K562 (cell line): ENCODE measurements around the gene RASGRP2. TPM values are rescaled to one million over a fixed set of nuclear protein-coding genes. Genes with fewer than 3 reads are reported as not detected.

Source experiments
- ATAC-seq: fragments of 200-7000 bp; cut with Tn5 transposase; 3 replicates; pipeline ENCODE4 v1.9.1; 2020; ENCODE audit warnings: moderate library complexity
- BruUV-seq: library from RNA; stranded (reverse); fragments of 400-500 nt; replicated peaks from 2 replicates; lab custom pipeline; 2021; lab: Mats Ljungman, UMichigan
- CTCF ChIA-PET: fragments of 300-600 bp; formaldehyde crosslinking; extraction: SDS; loops from one replicate; lab custom pipeline; 2021; ENCODE audit warnings: low intra/inter-chr PET ratio; lab: Yijun Ruan, JAX
- POLR2A ChIA-PET: fragments of 300-600, 350-650 bp; sonication (Branson Sonifier 250); formaldehyde crosslinking; extraction: SDS; loops from one replicate; lab custom pipeline; 2021; ENCODE audit warnings: antibody characterized with exemption, inconsistent platforms; lab: Yijun Ruan, JAX
- DNase-seq, 4 experiments: peaks; one replicate each; pipeline versions ENCODE4 v3.0.0 to v3.0.0-alpha.2; 2011 to 2018; ENCODE audit warnings: low spot score in 3 of 4, mixed read lengths in 3 of 4; ENCODE audit errors: extremely low read depth in 1 of 4
- FAIRE-seq: peaks from 2 replicates; lab custom pipeline; 2011; peaks lifted over from hg19 to GRCh38; lab: Jason Lieb, UNC
- H2AFZ ChIP-seq: 2 replicates; pipeline ENCODE4 v1.6.0; 2011; ENCODE audit warnings: low read depth, low read length, control low read depth, inconsistent platforms
- H3K27ac ChIP-seq: fragments of 200-600 bp; 3 replicates; pipeline ENCODE4 v1.8.0; 2011; ENCODE audit warnings: low read depth, mild to moderate bottlenecking, control low read depth, inconsistent platforms, low read length, moderate library complexity, mixed read lengths; ENCODE audit errors: extremely low read depth
- H3K27me3 ChIP-seq, 2 experiments: fragments of 300-600 bp in 1 of 2; 2 replicates in 1 of 2; 3 replicates in 1 of 2; pipeline versions ENCODE4 v1.6.0 to v1.8.0; 2011; ENCODE audit warnings: inconsistent platforms in 2 of 2, low read length in 2 of 2, mild to moderate bottlenecking in 1 of 2, mixed read lengths in 1 of 2, moderate library complexity in 1 of 2; ENCODE audit not compliant: control insufficient read depth in 2 of 2, insufficient read depth in 2 of 2
- H3K36me3 ChIP-seq: fragments of 300-600 bp; 3 replicates; pipeline ENCODE4 v1.8.0; 2011; ENCODE audit warnings: mild to moderate bottlenecking, low read length, inconsistent platforms; ENCODE audit not compliant: control insufficient read depth, insufficient read depth
- H3K4me1 ChIP-seq, 2 experiments: fragments of 200-600 bp in 1 of 2; replicated peaks in 1 of 2; 2 replicates in 1 of 2; 3 replicates in 1 of 2; pipeline versions ENCODE4 v1.5.1 to v1.8.0; 2011; ENCODE audit warnings: inconsistent platforms in 2 of 2, low read length in 2 of 2, mild to moderate bottlenecking in 1 of 2, mixed read lengths in 1 of 2, moderate library complexity in 1 of 2; ENCODE audit not compliant: control insufficient read depth in 2 of 2, insufficient read depth in 2 of 2
- H3K4me2 ChIP-seq: 2 replicates; pipeline ENCODE4 v1.6.1; 2011; ENCODE audit warnings: low read length, control low read depth, inconsistent platforms, mixed read lengths; ENCODE audit not compliant: insufficient read depth
- H3K4me3 ChIP-seq: fragments of 200-600 bp; sonication (generic), shearing (Covaris generic); 2 replicates; pipeline ENCODE4 v1.5.1; 2016; ENCODE audit warnings: control low read depth, inconsistent platforms
- H3K79me2 ChIP-seq: fragments of 200-600 bp; 3 replicates; pipeline ENCODE4 v1.8.0; 2011; ENCODE audit warnings: low read length, inconsistent platforms; ENCODE audit not compliant: control insufficient read depth, insufficient read depth
- H3K9ac ChIP-seq, 2 experiments: 2 replicates each; pipeline versions ENCODE4 v1.6.0 to v1.6.1; 2011; ENCODE audit warnings: low read depth in 2 of 2, low read length in 2 of 2, control low read depth in 1 of 2, inconsistent platforms in 1 of 2, mild to moderate bottlenecking in 1 of 2, mixed read lengths in 1 of 2; ENCODE audit not compliant: insufficient read depth in 1 of 2
- H3K9me1 ChIP-seq: one replicate; pipeline ENCODE4 v1.6.0; 2011; ENCODE audit warnings: inconsistent platforms, mild to moderate bottlenecking, low read length, moderate library complexity; ENCODE audit not compliant: control insufficient read depth, insufficient read depth
- H3K9me3 ChIP-seq: replicated peaks from 2 replicates; pipeline ENCODE4 v1.5.1; 2011; ENCODE audit warnings: low read depth, low read length, inconsistent platforms; ENCODE audit not compliant: control insufficient read depth, insufficient read depth
- H4K20me1 ChIP-seq: replicated peaks from 2 replicates; pipeline ENCODE4 v1.6.1; 2011; ENCODE audit warnings: low read length, inconsistent platforms, mixed read lengths; ENCODE audit not compliant: control insufficient read depth, insufficient read depth
- DMBX1 ChIP-seq: fragments of 250-450 bp; sonication (Bioruptor Pico); IDR thresholded peaks from 2 replicates; pipeline ENCODE4 v1.8.0; 2022; ENCODE audit warnings: inconsistent platforms, mild to moderate bottlenecking, moderate library complexity, borderline replicate concordance
- JUNB ChIP-seq: fragments of 450-650 bp; formaldehyde crosslinking; conservative IDR thresholded peaks from 2 replicates; pipeline ENCODE4 v1.4.0; 2020; ENCODE audit warnings: mild to moderate bottlenecking
- MAFG ChIP-seq: fragments of 450-650 bp; conservative IDR thresholded peaks from 2 replicates; pipeline ENCODE4 v1.6.1; 2016; ENCODE audit warnings: missing genetic modification characterization, missing compliant biosample characterization
- RBM39 ChIP-seq: fragments of 200-400 bp; formaldehyde crosslinking; optimal IDR thresholded peaks from 2 replicates; pipeline ENCODE3; 2018; ENCODE audit warnings: low read depth, low read length
- RHOXF2B ChIP-seq: fragments of 250-450 bp; sonication (Bioruptor Pico); conservative IDR thresholded peaks from 2 replicates; pipeline ENCODE4 v1.5.1; 2021
- WGBS: fragments of 100-300 bp; shearing (Covaris generic); methylation state at CpG from one replicate; pipeline ENCODE4 v1.1.6; 2016; ENCODE audit warnings: low coverage, mixed read lengths; ENCODE audit not compliant: insufficient coverage; ENCODE audit errors: missing lambda C conversion rate; 5-methylcytosine and 5-hydroxymethylcytosine counted together
- in situ Hi-C: fragments of 300-500 bp; cut with MboI; formaldehyde crosslinking; loops from 4 replicates; pipeline ENCODE4 v1.15.0; 2018; ENCODE audit warnings: inconsistent platforms, mixed read lengths
- intact Hi-C: fragments of 100-400 bp; cut with micrococcal nuclease; formaldehyde crosslinking; loops from 2 replicates; pipeline ENCODE4 v1.14.2; 2022
- polyA plus RNA-seq, 8 experiments: library from polyadenylated mRNA; depleted of rRNA in 4 of 8; stranded (reverse) in 5 of 8; unstranded in 3 of 8; fragments of >200 nt; fragmentation: Nextera tagmentation in 2 of 8; fragmentation: Illumina TruSeq in 1 of 8; extraction: Ambion mirVana in 2 of 8; extraction: Trizol in 1 of 8; gene quantifications; 2 replicates each; pipeline versions ENCODE4 v1.2.1 to v1.2.3, GENCODE V29; 2011 to 2014; ENCODE audit warnings: inconsistent platforms in 1 of 8, missing spikeins in 1 of 8
- total RNA-seq, 7 experiments: library from RNA; depleted of rRNA in 6 of 7; stranded (reverse); fragments of >200 nt in 6 of 7; fragmentation: Illumina TruSeq in 2 of 7; extraction: Trizol in 2 of 7; gene quantifications; 2 replicates each; pipeline versions ENCODE4 v1.2.1 to v1.2.3, GENCODE V29; 2011 to 2021; ENCODE audit warnings: low replicate concordance in 1 of 7
- TF ChIP-seq, protein P1 (sequence below): fragments of 450-650 bp; formaldehyde crosslinking; IDR thresholded peaks from 2 replicates; pipeline ENCODE4 v1.4.0; 2020; ENCODE audit warnings: mild to moderate bottlenecking, moderate library complexity

Gene RASGRP2
- total and polyA plus RNA-seq, 9 of the 15 experiments (the other 6 are each of a cell fraction or from before 2014, with no cell fraction given), result 0.87 to 22.7 (median 5.5) TPM

DNA sequence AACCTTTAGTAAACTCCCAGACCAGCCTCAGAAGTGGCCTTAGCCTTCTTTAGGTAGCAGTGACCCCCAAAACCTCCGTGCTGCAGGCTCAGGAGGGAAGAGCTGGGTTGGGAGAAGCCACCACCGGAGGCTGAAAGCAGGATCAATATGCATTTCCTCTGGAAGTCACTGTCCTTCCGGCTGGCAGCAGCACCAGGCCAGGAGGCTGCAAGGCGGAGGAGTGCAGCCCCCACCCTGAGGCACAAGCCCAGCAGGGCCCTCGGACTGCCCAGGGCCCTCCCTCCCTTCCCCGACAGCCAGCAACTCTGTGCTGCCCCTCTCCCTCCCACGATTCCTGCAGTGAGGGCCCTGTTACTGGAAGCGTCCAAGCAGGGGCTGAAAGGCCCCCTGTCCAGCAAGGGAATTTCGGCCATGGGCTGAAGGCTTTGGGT lies 17.7 kb downstream of the RASGRP2 start:
- no peak overlapping the region for H2AFZ ChIP-seq
- ChIA-PET CTCF (no interaction called here), POLR2A (interaction anchor here (0.6 to 1.5 kb wide), 2 partner anchors 13 to 85 kb away, joined by 3 read pairs; no protein-coding TSS in a partner anchor)
- ATAC-seq (no peak), DNase-seq (no peak), FAIRE-seq (no peak)
- in situ Hi-C loops (no loop called here), intact Hi-C loops (loop anchor here (10.0 kb wide), 1 partner anchor 71 kb away; no protein-coding TSS in a partner anchor)
- no peaks in the 10 kb centered on the region for H3K79me2 ChIP-seq
- peaks cover 0 to 4% of the 10 kb centered on the region in 2 experiments; a peak in 1 of 5 replicates for H3K27me3 ChIP-seq
- H3K4me1 ChIP-seq, result peaks cover 0 to 29% of the 10 kb centered on the region in 2 experiments; a peak in 4 of 5 replicates
- H3K9ac ChIP-seq, result peak overlapping the region in 1 of 2 experiments; percentile 65; a peak in 1 of 4 replicates
- no peaks in the 10 kb centered on the region; the same call in 1 of the 2 replicates for H4K20me1 ChIP-seq
- H3K4me3 ChIP-seq, result no peak overlapping the region
- no peaks in the 10 kb centered on the region for H3K9me1 ChIP-seq
- WGBS, result 6% methylated on average over 7 of the region's 9 CpGs
- H3K27ac ChIP-seq, result no peak overlapping the region
- TF ChIP-seq RHOXF2B (CRISPR knock-in tag) (no peak), JUNB (no peak), MAFG (no peak), RBM39 (no peak), DMBX1 (no peak)
- TF ChIP-seq, protein P1, sequence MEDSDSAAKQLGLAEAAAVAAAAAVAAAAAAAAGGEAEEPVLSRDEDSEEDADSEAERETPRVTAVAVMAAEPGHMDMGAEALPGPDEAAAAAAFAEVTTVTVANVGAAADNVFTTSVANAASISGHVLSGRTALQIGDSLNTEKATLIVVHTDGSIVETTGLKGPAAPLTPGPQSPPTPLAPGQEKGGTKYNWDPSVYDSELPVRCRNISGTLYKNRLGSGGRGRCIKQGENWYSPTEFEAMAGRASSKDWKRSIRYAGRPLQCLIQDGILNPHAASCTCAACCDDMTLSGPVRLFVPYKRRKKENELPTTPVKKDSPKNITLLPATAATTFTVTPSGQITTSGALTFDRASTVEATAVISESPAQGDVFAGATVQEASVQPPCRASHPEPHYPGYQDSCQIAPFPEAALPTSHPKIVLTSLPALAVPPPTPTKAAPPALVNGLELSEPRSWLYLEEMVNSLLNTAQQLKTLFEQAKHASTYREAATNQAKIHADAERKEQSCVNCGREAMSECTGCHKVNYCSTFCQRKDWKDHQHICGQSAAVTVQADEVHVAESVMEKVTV (CRISPR knock-in tag), result no peak
- no peaks in the 10 kb centered on the region for H3K9me3 ChIP-seq
- no peaks in the 10 kb centered on the region for H3K36me3 ChIP-seq
- BruUV-seq, result no TSS peak
- no peak overlapping the region for H3K4me2 ChIP-seq
